Adrenal gland (tissue), 5 donors: ENCODE data around the gene ZFP62.

ENCODE experiments used
- CTCF ChIP-seq, 6 experiments: fragments of 450-650 bp in 4 of 6; fragments of 200-600 bp in 2 of 6; sonication (generic) in 1 of 6; IDR thresholded peaks; 1 replicate in 5 of 6; 2 replicates in 1 of 6; pipeline versions ENCODE4 v1.5.1 to v1.8.0; 2016 to 2021; ENCODE audit warnings: antibody characterized with exemption in 6 of 6, mild to moderate bottlenecking in 2 of 6, moderate library complexity in 1 of 6
- POLR2A ChIP-seq, 2 donors: fragments of 450-650 bp; IDR thresholded peaks; one replicate each; pipeline ENCODE4 v1.6.1; 2017; ENCODE audit warnings: antibody characterized with exemption in 2 of 2, mild to moderate bottlenecking in 2 of 2, moderate library complexity in 1 of 2
- donor health status: DM: no; HTN: no; CAD: no.

- TF ChIP-seq CTCF (IDR thresholded peaks at IDR 0.05), result no peak
- no peak for TF ChIP-seq POLR2A (IDR thresholded peaks at IDR 0.05)
Measured at GRCh38 chr5:180849827-180850226, 11.2 kb downstream of the ZFP62 start.
